ENCODE measurements around the gene ZNF84. TPM values are rescaled to one million over a fixed set of nuclear protein-coding genes. Genes with fewer than 3 reads are reported as not detected.

Gene ZNF84
- total RNA-seq, 1 donor from 2014 or later: 24.5 TPM

DNA sequence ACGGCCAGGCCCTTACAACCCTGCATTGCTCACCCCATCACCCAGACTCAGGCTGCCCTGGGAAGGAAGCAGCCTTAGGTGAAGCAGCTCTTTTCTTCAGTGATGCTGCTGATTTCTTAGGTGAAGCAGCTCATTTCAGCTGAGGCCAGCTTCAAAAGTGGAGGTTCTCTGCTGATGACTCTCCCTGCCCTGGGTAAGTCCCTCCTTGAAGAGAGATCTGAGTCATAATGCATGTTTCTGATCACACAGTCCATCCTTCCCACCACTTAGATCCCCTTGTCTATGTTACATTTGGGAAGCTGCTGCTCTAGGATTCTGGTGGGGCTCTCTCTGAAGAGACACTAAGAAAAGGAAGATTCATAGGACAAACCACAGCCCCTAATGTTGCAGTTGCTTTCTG, 26.2 kb downstream of the ZNF84 start:
- no peaks in the 10 kb centered on the region for H3K36me3 ChIP-seq
- no peak overlapping the region for H3K4me3 ChIP-seq
- ATAC-seq (no peak), DNase-seq (no peak)
- no peaks in the 10 kb centered on the region for H3K27me3 ChIP-seq (ENCODE audit: low read depth)
- no peak overlapping the region for H3K27ac ChIP-seq
- H3K9me3 ChIP-seq: peaks cover 99% of the 10 kb centered on the region
- H3K4me1 ChIP-seq: no peaks in the 10 kb centered on the region
- TF ChIP-seq, protein P1, sequence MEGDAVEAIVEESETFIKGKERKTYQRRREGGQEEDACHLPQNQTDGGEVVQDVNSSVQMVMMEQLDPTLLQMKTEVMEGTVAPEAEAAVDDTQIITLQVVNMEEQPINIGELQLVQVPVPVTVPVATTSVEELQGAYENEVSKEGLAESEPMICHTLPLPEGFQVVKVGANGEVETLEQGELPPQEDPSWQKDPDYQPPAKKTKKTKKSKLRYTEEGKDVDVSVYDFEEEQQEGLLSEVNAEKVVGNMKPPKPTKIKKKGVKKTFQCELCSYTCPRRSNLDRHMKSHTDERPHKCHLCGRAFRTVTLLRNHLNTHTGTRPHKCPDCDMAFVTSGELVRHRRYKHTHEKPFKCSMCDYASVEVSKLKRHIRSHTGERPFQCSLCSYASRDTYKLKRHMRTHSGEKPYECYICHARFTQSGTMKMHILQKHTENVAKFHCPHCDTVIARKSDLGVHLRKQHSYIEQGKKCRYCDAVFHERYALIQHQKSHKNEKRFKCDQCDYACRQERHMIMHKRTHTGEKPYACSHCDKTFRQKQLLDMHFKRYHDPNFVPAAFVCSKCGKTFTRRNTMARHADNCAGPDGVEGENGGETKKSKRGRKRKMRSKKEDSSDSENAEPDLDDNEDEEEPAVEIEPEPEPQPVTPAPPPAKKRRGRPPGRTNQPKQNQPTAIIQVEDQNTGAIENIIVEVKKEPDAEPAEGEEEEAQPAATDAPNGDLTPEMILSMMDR (IDR thresholded peaks at IDR 0.05): no peak
- intact Hi-C loops (cut with DNase I): no loop called here

GRCh38 chr12:133073836-133074235, 36.5 kb downstream of the ZNF84 start:
- no peaks in the 10 kb centered on the region for H3K4me1 ChIP-seq
- TF ChIP-seq, protein P1 (IDR thresholded peaks at IDR 0.05): no peak
- ATAC-seq: no peak
- no peak overlapping the region for H3K4me3 ChIP-seq
- no peak overlapping the region for H3K27ac ChIP-seq
- intact Hi-C loops (cut with DNase I): no loop called here
- H3K36me3 ChIP-seq: no peaks in the 10 kb centered on the region
- H3K9me3 ChIP-seq: peaks cover 100% of the 10 kb centered on the region
- H3K27me3 ChIP-seq (ENCODE audit: low read depth): no peaks in the 10 kb centered on the region
- DNase-seq: no peak

GRCh38 chr12:133080026-133080367, 42.7 kb downstream of the ZNF84 start:
- no peaks in the 10 kb centered on the region for H3K27me3 ChIP-seq (ENCODE audit: low read depth)
- H3K4me1 ChIP-seq: peaks cover 6% of the 10 kb centered on the region
- peaks cover 76% of the 10 kb centered on the region for H3K9me3 ChIP-seq
- intact Hi-C loops (cut with DNase I): no loop called here
- DNase-seq (peak; percentile 99), ATAC-seq (peak; percentile 96 to 97)
- H3K27ac ChIP-seq: peak overlapping the region; percentile 94
- TF ChIP-seq, protein P1 (IDR thresholded peaks at IDR 0.05): no peak
- peak overlapping the region; percentile 88 for H3K4me3 ChIP-seq
- peaks cover 21% of the 10 kb centered on the region for H3K36me3 ChIP-seq

DNA sequence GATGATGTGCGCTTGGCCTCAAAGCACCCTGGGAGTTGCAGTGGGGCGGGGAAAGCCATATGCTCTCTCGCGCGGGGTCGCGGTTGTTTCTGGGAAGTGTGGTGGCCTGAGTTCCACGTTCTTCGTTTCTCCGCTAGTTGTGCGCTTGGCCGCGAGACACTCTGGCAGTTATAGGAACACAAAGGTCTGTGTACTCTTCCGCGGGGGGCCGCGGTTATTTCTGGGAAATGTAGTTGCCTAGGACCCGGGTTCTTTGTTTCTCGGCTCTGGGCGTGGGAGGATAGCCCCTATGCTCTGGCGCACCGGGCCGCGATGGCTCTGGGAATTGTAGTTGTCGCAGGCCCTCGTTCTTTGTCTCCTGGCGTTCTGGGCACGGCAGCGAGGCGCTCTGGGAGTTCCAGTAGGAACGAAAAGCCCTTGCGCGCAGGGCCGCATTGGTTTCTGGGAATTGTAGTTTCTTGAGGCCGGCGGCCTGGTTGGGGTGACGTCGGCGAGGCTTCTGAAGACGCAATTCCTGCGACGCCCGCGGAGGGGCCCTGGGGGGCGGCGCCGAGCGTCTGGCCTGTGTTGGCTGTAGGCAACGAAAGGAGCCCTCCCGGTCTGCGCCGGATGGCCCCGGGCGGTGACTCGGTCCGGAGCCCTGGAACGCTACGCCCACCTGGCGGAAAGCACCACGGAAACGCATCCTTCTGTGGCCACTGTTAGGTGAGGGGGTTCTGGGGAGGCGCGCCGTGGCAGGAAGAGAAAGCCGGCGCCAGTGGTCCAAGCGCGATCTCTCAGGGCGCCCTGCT, 43.3 kb downstream of the ZNF84 start, which contains the start of gene ZNF140:
ZNF140 (plus strand) TSS at position 556 of the 791 bp plus-strand sequence. CDS start 398 bp downstream, outside the sequence.
- Histone ChIP-seq H3K27ac (peak within 1 kb of the TSS; percentile 94), H3K36me3 (peaks cover 27% of the 10 kb centered on the region), H3K4me1 (peaks cover 6% of the 10 kb centered on the region), H3K27me3 (ENCODE audit: low read depth) (no peaks in the 10 kb centered on the region), H3K4me3 (peak within 1 kb of the TSS; percentile 88), H3K9me3 (peaks cover 76% of the 10 kb centered on the region)
- ATAC-seq (peak; percentile 93), DNase-seq (peak; percentile 98)
- TF ChIP-seq, protein P1 (IDR thresholded peaks at IDR 0.05): peak; percentile 43
- intact Hi-C loops (cut with DNase I): no loop called here

- Histone ChIP-seq H3K27ac (peak overlapping the region; percentile 94), H3K4me1 (peaks cover 6% of the 10 kb centered on the region), H3K27me3 (ENCODE audit: low read depth) (no peaks in the 10 kb centered on the region), H3K36me3 (peaks cover 34% of the 10 kb centered on the region), H3K4me3 (peak overlapping the region; percentile 88), H3K9me3 (peaks cover 76% of the 10 kb centered on the region)
- TF ChIP-seq, protein P1 (IDR thresholded peaks at IDR 0.05): no peak
- intact Hi-C loops (cut with DNase I): no loop called here
- ATAC-seq (peak in 1 of 2 donors; percentile 42), DNase-seq (no peak)
Observed at GRCh38 chr12:133081159-133081780, 44.0 kb downstream of the ZNF84 start.
